Measurements from ENCODE around the gene OXSR1. TPM values are rescaled to one million over a fixed set of nuclear protein-coding genes. Genes with fewer than 3 reads are reported as not detected.

The OXSR1 gene
- 27.9 and 28.6 TPM in 2 replicates for total RNA-seq (2014; rRNA removed; shearing (Covaris generic))
- 31.0 and 34.6 TPM in 2 replicates for polyA plus RNA-seq (2015; cell fraction: cytosol; rRNA removed)
- polyA plus RNA-seq (2015; cell fraction: nucleus; rRNA removed) = 28.2 and 33.6 TPM in 2 replicates

GRCh38 chr3:38164952-38165721 lies at the start of gene OXSR1:
OXSR1 (plus strand) TSS chr3:38165537; CDS start chr3:38165877, 340 bp downstream.
- in situ Hi-C loops (cut with HindIII; ENCODE audit: low pct_unique_long_range_greater_than_20kb, low sequenced_read_pairs) = no loop called here
- DNase-seq (ENCODE audit: low read depth, low spot score) = peak; percentile 100

GRCh38 chr3:38115645-38116427 lies 49.5 kb upstream of the OXSR1 start:
- in situ Hi-C loops (cut with HindIII; ENCODE audit: low pct_unique_long_range_greater_than_20kb, low sequenced_read_pairs) = no loop called here
- DNase-seq (ENCODE audit: low read depth, low spot score) = no peak

- peak; percentile 16 for DNase-seq (ENCODE audit: low read depth, low spot score)
- in situ Hi-C loops (cut with HindIII; ENCODE audit: low pct_unique_long_range_greater_than_20kb, low sequenced_read_pairs) = no loop called here
These were observed 48.7 kb upstream of the OXSR1 start for GRCh38 chr3:38116471-38117162.

GRCh38 chr3:38117163-38117716 lies 48.1 kb upstream of the OXSR1 start:
- peak; percentile 21 for DNase-seq (ENCODE audit: low read depth, low spot score)
- in situ Hi-C loops (cut with HindIII; ENCODE audit: low pct_unique_long_range_greater_than_20kb, low sequenced_read_pairs) = no loop called here

- peak; percentile 77 for DNase-seq (ENCODE audit: low read depth, low spot score)
- in situ Hi-C loops (cut with HindIII; ENCODE audit: low pct_unique_long_range_greater_than_20kb, low sequenced_read_pairs) = no loop called here
These were observed 47.5 kb upstream of the OXSR1 start for GRCh38 chr3:38117748-38118420.

GRCh38 chr3:38118421-38119247 lies 46.7 kb upstream of the OXSR1 start:
- in situ Hi-C loops (cut with HindIII; ENCODE audit: low pct_unique_long_range_greater_than_20kb, low sequenced_read_pairs) = no loop called here
- no peak for DNase-seq (ENCODE audit: low read depth, low spot score)

GRCh38 chr3:38119248-38119544 lies 46.1 kb upstream of the OXSR1 start:
- DNase-seq (ENCODE audit: low read depth, low spot score) = no peak
- in situ Hi-C loops (cut with HindIII; ENCODE audit: low pct_unique_long_range_greater_than_20kb, low sequenced_read_pairs) = no loop called here

GRCh38 chr3:38119821-38120692 lies 45.3 kb upstream of the OXSR1 start:
- in situ Hi-C loops (cut with HindIII; ENCODE audit: low pct_unique_long_range_greater_than_20kb, low sequenced_read_pairs) = no loop called here
- no peak for DNase-seq (ENCODE audit: low read depth, low spot score)

- in situ Hi-C loops (cut with HindIII; ENCODE audit: low pct_unique_long_range_greater_than_20kb, low sequenced_read_pairs) = no loop called here
- no peak for DNase-seq (ENCODE audit: low read depth, low spot score)
These were observed 44.5 kb upstream of the OXSR1 start for GRCh38 chr3:38120693-38121450.

GRCh38 chr3:38121451-38121831 lies 43.9 kb upstream of the OXSR1 start:
- in situ Hi-C loops (cut with HindIII; ENCODE audit: low pct_unique_long_range_greater_than_20kb, low sequenced_read_pairs) = no loop called here
- no peak for DNase-seq (ENCODE audit: low read depth, low spot score)

GRCh38 chr3:38121832-38122461 lies 43.4 kb upstream of the OXSR1 start:
- in situ Hi-C loops (cut with HindIII; ENCODE audit: low pct_unique_long_range_greater_than_20kb, low sequenced_read_pairs) = no loop called here
- no peak for DNase-seq (ENCODE audit: low read depth, low spot score)

GRCh38 chr3:38122712-38123290 lies 42.5 kb upstream of the OXSR1 start:
- in situ Hi-C loops (cut with HindIII; ENCODE audit: low pct_unique_long_range_greater_than_20kb, low sequenced_read_pairs) = no loop called here
- no peak for DNase-seq (ENCODE audit: low read depth, low spot score)

GRCh38 chr3:38124324-38125122 lies 40.8 kb upstream of the OXSR1 start:
- in situ Hi-C loops (cut with HindIII; ENCODE audit: low pct_unique_long_range_greater_than_20kb, low sequenced_read_pairs) = no loop called here
- no peak for DNase-seq (ENCODE audit: low read depth, low spot score)

Measured in SK-MEL-5 (cell line).